Left ventricle myocardium inferior (tissue), 1 donor: ENCODE data around the gene ST6GAL2. TPM values are rescaled to one million over a fixed set of nuclear protein-coding genes. Genes with fewer than 3 reads are reported as not detected.
A peak's percentile ranks its signal among the peaks of the same experiment; 100 is the strongest.

ENCODE experiments used
- DNase-seq: peaks from one replicate; pipeline ENCODE4 v3.0.0-alpha.2; 2020
- H3K27ac ChIP-seq: fragments of 200-600 bp; replicated peaks from 2 replicates; pipeline ENCODE4 v1.8.0; 2021
- H3K27me3 ChIP-seq: fragments of 200-600 bp; 2 replicates; pipeline ENCODE4 v1.8.0; 2021; ENCODE audit warnings: low read depth
- H3K36me3 ChIP-seq: fragments of 200-600 bp; 2 replicates; pipeline ENCODE4 v1.8.0; 2021
- H3K4me1 ChIP-seq: fragments of 200-600 bp; 2 replicates; pipeline ENCODE4 v1.8.0; 2021
- H3K4me3 ChIP-seq: fragments of 200-600 bp; 2 replicates; pipeline ENCODE4 v1.8.0; 2021; ENCODE audit warnings: mild to moderate bottlenecking, moderate library complexity
- H3K9me3 ChIP-seq: fragments of 200-600 bp; replicated peaks from 2 replicates; pipeline ENCODE4 v1.8.0; 2021
- CTCF ChIP-seq: fragments of 200-600 bp; IDR thresholded peaks from 2 replicates; pipeline ENCODE4 v1.8.0; 2021; ENCODE audit warnings: antibody characterized with exemption, mild to moderate bottlenecking, borderline replicate concordance
- intact Hi-C: fragments of 100-400 bp; cut with micrococcal nuclease; formaldehyde crosslinking; loops from one replicate; pipeline ENCODE4 v1.11.0; 2022
- total RNA-seq: library from RNA; stranded (reverse); fragmentation: NEBNext Ultra II Directional; extraction: Animal tissue kit (Norgen Biotek cat#: 25700); gene quantifications from one replicate; pipeline ENCODE4 v1.2.1, GENCODE V29; 2021
- donor health status: DM: no; HTN: yes; CAD: no; lungs with severe emphysema.

The ST6GAL2 gene
- total RNA-seq, 1 donor from 2014 or later: 0.41 TPM

- no peak overlapping the region for H3K27ac ChIP-seq
- intact Hi-C loops: no loop called here
- H3K4me1 ChIP-seq: peaks cover 25% of the 10 kb centered on the region
- H3K4me3 ChIP-seq: peak overlapping the region; percentile 70
- peak; percentile 30 for DNase-seq
- TF ChIP-seq CTCF: no peak
- H3K9me3 ChIP-seq: no peaks in the 10 kb centered on the region
- no peaks in the 10 kb centered on the region for H3K36me3 ChIP-seq
- peaks cover 70% of the 10 kb centered on the region for H3K27me3 ChIP-seq
Observed at GRCh38 chr2:106886916-106887758, 1.2 kb upstream of the ST6GAL2 start.

GRCh38 chr2:106885329-106885728, 638 bp downstream of the ST6GAL2 start:
- H3K4me1 ChIP-seq: peaks cover 25% of the 10 kb centered on the region
- peak overlapping the region; percentile 70 for H3K4me3 ChIP-seq
- H3K27ac ChIP-seq: no peak overlapping the region
- intact Hi-C loops: no loop called here
- no peaks in the 10 kb centered on the region for H3K9me3 ChIP-seq
- no peaks in the 10 kb centered on the region for H3K36me3 ChIP-seq
- TF ChIP-seq CTCF: no peak
- H3K27me3 ChIP-seq: peaks cover 84% of the 10 kb centered on the region
- DNase-seq: no peak

- DNase-seq: no peak
- peak; percentile 14 for TF ChIP-seq CTCF
- Histone ChIP-seq H3K9me3 (no peaks in the 10 kb centered on the region), H3K4me3 (no peak overlapping the region), H3K27me3 (peaks cover 84% of the 10 kb centered on the region), H3K4me1 (peaks cover 25% of the 10 kb centered on the region), H3K27ac (no peak overlapping the region), H3K36me3 (no peaks in the 10 kb centered on the region)
- intact Hi-C loops: no loop called here
Observed at GRCh38 chr2:106882673-106883072, 3.3 kb downstream of the ST6GAL2 start.

- no peaks in the 10 kb centered on the region for H3K36me3 ChIP-seq
- DNase-seq: no peak
- no peak overlapping the region for H3K4me3 ChIP-seq
- H3K27me3 ChIP-seq: peaks cover 39% of the 10 kb centered on the region
- H3K4me1 ChIP-seq: no peaks in the 10 kb centered on the region
- TF ChIP-seq CTCF: no peak
- intact Hi-C loops: no loop called here
- H3K9me3 ChIP-seq: no peaks in the 10 kb centered on the region
- H3K27ac ChIP-seq: no peak overlapping the region
Observed at GRCh38 chr2:106878206-106878605, 7.8 kb downstream of the ST6GAL2 start.

GRCh38 chr2:106876699-106877098, 9.3 kb downstream of the ST6GAL2 start:
- no peak for TF ChIP-seq CTCF
- no peaks in the 10 kb centered on the region for H3K36me3 ChIP-seq
- no peaks in the 10 kb centered on the region for H3K4me1 ChIP-seq
- DNase-seq: no peak
- peaks cover 25% of the 10 kb centered on the region for H3K27me3 ChIP-seq
- H3K27ac ChIP-seq: no peak overlapping the region
- H3K9me3 ChIP-seq: no peaks in the 10 kb centered on the region
- intact Hi-C loops: no loop called here
- no peak overlapping the region for H3K4me3 ChIP-seq
